ENCODE data around the gene DSG2.

DSG2 gene

DNA sequence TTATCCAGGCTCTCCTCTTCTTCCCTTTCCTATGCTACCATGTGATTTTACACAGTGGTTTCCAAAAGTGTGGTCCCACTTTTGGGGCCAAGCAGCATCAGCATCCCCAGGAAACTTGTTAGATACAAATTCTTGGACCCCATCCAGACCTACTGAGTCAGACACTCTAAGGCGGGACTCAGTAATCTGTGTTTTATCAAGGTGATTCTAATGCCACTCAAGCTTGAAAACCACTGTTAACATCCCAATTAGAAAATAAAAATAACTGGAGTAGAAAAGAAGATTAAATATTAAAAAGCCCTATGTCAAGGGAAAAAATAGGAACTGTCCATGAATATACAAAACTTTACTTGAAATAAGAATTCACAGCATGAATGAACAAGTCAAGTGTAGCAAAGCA is 10.8 kb downstream of the DSG2 start:
- H3K36me3 ChIP-seq = no peaks in the 10 kb centered on the region
- TF ChIP-seq Cebpa-rat (IDR thresholded peaks at IDR 0.05) = no peak
- no peak overlapping the region for H3K9ac ChIP-seq
- no peak overlapping the region for H3K4me2 ChIP-seq
- no peaks in the 10 kb centered on the region for H3K4me1 ChIP-seq
- no peaks in the 10 kb centered on the region for H4K20me1 ChIP-seq
- no peaks in the 10 kb centered on the region for H3K9me3 ChIP-seq (replicated peaks in 1 of 11)
- no peak overlapping the region for H3K27ac ChIP-seq
- H3K27me3 ChIP-seq = no peaks in the 10 kb centered on the region
- H3K4me3 ChIP-seq = no peak overlapping the region

DNA sequence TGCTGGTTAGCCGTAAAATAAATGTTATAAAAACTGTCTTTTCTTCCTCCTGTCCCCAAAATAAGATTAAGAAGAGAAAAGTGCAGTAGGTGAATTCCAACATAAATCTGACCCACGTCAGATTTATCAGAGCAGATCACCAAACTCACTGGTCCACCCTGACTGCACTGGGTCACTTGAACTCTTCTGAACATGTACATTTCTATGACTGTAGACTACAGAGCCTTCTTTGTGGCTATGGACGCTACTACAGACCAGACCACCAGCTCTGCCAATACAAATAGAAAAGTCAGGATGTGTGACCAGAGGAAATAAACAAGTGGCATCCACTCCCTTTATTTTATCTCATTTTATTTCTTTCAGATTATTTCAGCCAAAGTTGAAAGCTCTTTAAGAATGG is 11.6 kb downstream of the DSG2 start:
- Histone ChIP-seq H3K9ac (no peak overlapping the region), H3K9me3 (replicated peaks in 1 of 11) (no peaks in the 10 kb centered on the region), H3K4me3 (no peak overlapping the region), H3K36me3 (no peaks in the 10 kb centered on the region), H3K27me3 (no peaks in the 10 kb centered on the region), H3K4me1 (no peaks in the 10 kb centered on the region), H3K27ac (no peak overlapping the region), H4K20me1 (no peaks in the 10 kb centered on the region), H3K4me2 (no peak overlapping the region)
- TF ChIP-seq Cebpa-rat (IDR thresholded peaks at IDR 0.05) = no peak

DNA sequence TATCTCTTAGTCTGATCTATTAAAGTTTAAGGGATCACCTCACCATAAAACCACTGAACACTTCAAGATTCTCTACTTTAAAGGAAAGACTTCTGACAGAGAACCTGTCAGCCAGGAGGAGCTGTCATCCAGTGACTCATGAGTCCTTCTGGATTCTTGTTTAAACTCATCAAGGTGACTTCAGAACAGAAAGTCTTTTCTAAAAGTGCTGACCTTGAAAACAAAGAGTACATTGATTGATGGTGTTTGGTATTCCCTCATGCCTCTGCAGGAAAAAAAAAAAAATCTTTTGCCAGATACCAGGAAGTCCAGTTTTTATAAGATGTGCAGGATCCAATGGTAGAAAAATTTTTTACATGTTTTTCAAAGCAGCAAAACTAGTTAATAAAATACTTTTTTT is 12.3 kb downstream of the DSG2 start:
- no peaks in the 10 kb centered on the region for H3K4me1 ChIP-seq

DNA sequence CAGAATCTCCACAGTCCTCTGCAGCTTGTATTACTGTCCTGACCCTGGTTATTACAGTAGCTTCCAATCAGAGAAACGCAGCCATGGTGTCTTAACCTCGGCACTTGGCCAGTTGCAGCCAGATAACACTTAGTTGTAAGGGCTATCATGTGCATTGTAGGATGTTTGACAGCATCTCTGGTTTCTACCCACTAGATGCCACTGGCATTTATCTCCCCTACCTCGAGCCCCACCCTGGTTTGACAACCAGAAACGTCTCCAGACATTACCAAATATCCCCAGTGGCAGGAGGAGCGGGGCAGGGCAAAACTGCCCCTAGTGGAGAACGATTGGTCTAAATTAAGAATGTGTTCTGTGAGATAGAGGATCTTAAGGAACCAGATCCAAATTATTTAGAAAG is 13.1 kb downstream of the DSG2 start:
- Histone ChIP-seq H3K4me1 (no peaks in the 10 kb centered on the region), H3K4me2 (no peak overlapping the region), H3K4me3 (no peak overlapping the region), H3K9me3 (replicated peaks in 1 of 11) (no peaks in the 10 kb centered on the region), H3K27ac (no peak overlapping the region), H3K36me3 (no peaks in the 10 kb centered on the region), H3K9ac (no peak overlapping the region), H4K20me1 (no peaks in the 10 kb centered on the region), H3K27me3 (no peaks in the 10 kb centered on the region)
- no peak for TF ChIP-seq Cebpa-rat (IDR thresholded peaks at IDR 0.05)

More for the DNA sequence above, 12.3 kb downstream of the DSG2 start:
- no peak for TF ChIP-seq Cebpa-rat (IDR thresholded peaks at IDR 0.05)
- H3K9me3 ChIP-seq (replicated peaks in 1 of 11) = no peaks in the 10 kb centered on the region
- H3K9ac ChIP-seq = no peak overlapping the region
- no peaks in the 10 kb centered on the region for H4K20me1 ChIP-seq
- no peaks in the 10 kb centered on the region for H3K36me3 ChIP-seq
- no peaks in the 10 kb centered on the region for H3K27me3 ChIP-seq
- H3K4me2 ChIP-seq = no peak overlapping the region
- H3K27ac ChIP-seq = no peak overlapping the region
- H3K4me3 ChIP-seq = no peak overlapping the region

DNA sequence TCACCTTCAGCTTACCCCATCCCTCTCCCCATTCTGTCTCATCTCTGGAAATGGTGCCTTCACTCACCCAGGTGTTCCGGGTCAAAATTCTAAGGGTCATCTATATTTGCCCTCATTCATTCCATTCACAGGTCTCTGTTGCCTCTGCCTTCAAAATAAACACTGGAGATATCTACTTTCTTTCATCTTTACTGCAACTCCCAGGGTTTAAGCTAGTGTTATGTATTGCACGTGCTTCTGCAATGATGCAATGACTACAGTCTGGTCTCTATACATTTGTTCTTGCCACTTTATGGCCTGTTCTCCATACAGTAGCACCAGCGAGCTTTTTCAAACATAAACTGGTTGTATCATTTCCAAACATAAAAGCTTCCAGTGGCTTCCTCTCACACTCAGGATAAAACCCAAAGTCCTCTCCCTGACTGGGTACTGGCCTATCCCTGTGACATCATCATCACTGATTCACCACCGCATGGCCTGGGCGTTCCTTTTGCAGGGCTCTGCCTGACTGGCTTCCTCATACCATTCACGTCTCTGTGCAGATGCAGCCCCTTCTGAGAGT is 14.3 kb downstream of the DSG2 start:
- Histone ChIP-seq H3K27me3 (no peaks in the 10 kb centered on the region), H3K4me2 (no peak overlapping the region), H4K20me1 (no peaks in the 10 kb centered on the region), H3K36me3 (no peaks in the 10 kb centered on the region), H3K9ac (no peak overlapping the region), H3K4me3 (no peak overlapping the region), H3K4me1 (no peaks in the 10 kb centered on the region), H3K27ac (no peak overlapping the region), H3K9me3 (replicated peaks in 1 of 11) (no peaks in the 10 kb centered on the region)
- no peak for TF ChIP-seq Cebpa-rat (IDR thresholded peaks at IDR 0.05)

DNA sequence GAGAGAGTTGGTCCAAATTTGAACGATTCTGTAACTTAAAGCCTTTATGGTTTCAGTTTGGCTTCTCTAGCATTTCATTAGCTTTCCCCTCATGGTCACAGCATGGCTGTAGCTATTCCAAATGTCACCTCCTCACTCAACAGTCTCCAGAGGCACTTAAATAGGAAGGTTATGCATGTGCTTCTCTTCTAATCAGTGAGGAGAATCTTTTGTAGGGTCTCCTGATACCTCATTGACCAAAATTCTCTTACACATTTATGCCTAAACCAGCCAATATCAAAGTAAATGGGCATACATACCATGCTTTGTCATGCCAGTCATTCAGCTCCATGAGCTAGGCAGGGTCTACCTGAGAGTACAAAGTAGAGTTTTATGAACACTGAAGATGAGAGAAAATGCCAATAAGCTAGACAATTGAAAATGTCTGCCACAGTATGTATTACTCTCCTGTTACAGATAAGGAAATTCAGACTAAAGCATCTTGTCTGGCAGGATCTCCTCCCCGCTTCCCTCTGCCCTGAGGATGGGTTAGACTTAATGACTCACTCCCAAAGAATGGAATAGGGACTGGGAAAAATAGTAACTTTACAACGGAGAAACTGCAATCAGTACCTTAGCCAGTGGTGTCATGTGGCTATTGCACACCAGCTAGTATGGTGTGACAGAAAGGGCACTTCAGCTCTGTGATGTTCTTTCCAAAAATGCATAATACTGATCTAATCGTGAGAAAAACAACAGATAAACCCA is 15.4 kb downstream of the DSG2 start:
- Histone ChIP-seq H3K36me3 (no peaks in the 10 kb centered on the region), H3K4me1 (no peaks in the 10 kb centered on the region), H3K9ac (no peak overlapping the region), H3K9me3 (replicated peaks in 1 of 11) (no peaks in the 10 kb centered on the region), H4K20me1 (no peaks in the 10 kb centered on the region), H3K27ac (no peak overlapping the region), H3K27me3 (no peaks in the 10 kb centered on the region), H3K4me3 (no peak overlapping the region), H3K4me2 (no peak overlapping the region)
- no peak for TF ChIP-seq Cebpa-rat (IDR thresholded peaks at IDR 0.05)

DNA sequence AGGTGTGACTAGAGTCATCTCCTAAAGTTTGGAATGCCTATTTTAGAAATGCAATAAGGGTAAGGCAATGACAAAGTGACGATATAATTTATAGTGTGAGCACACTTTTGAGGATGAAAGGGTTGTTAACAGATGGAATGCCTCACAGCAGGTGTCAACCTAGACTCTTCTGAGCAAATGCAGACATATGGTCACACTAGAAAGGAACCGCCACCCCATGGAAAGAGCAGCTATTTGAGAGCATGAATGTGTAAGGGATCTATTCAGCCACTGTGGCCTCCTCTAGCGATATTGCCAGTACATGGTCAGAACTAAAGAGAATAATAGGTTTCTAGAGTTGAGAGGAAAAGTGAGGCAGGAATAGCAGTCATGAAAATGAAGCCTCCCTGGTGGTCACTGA is 18.5 kb downstream of the DSG2 start:
- H3K9me3 ChIP-seq (replicated peaks in 1 of 11) = no peaks in the 10 kb centered on the region
- no peak overlapping the region for H3K27ac ChIP-seq
- H3K4me3 ChIP-seq = no peak overlapping the region
- H3K27me3 ChIP-seq = no peaks in the 10 kb centered on the region
- no peak for TF ChIP-seq Cebpa-rat (IDR thresholded peaks at IDR 0.05)
- no peak overlapping the region for H3K4me2 ChIP-seq
- no peaks in the 10 kb centered on the region for H4K20me1 ChIP-seq
- H3K4me1 ChIP-seq = no peaks in the 10 kb centered on the region
- no peak overlapping the region for H3K9ac ChIP-seq
- no peaks in the 10 kb centered on the region for H3K36me3 ChIP-seq

DNA sequence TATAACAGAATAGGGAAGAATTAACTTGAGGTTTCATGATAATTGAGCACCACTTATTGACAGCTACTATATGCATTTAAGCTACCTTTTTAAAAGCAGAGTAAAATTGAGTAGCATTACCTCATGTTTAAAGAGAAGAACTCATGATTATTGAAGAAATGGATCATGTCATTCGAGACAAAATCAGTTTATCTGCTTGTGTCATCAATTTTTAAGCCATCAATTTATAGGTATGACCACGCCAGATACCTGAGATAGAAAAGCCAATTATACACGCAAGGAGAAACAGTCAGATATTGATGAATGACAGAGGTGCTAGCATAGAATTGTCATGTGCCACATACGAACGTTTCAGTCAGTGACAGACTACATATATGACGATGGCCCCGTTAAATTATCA is 28.4 kb downstream of the DSG2 start:
- no peak overlapping the region for H3K27ac ChIP-seq
- no peak overlapping the region for H3K4me3 ChIP-seq
- no peaks in the 10 kb centered on the region for H3K9me3 ChIP-seq (replicated peaks in 1 of 11)
- no peak overlapping the region for H3K4me2 ChIP-seq
- H3K27me3 ChIP-seq = no peaks in the 10 kb centered on the region
- H3K36me3 ChIP-seq = no peaks in the 10 kb centered on the region; a peak in 1 of 22 replicates
- no peak for TF ChIP-seq Cebpa-rat (IDR thresholded peaks at IDR 0.05)
- H3K4me1 ChIP-seq = no peaks in the 10 kb centered on the region
- no peak overlapping the region for H3K9ac ChIP-seq
- H4K20me1 ChIP-seq = no peaks in the 10 kb centered on the region

DNA sequence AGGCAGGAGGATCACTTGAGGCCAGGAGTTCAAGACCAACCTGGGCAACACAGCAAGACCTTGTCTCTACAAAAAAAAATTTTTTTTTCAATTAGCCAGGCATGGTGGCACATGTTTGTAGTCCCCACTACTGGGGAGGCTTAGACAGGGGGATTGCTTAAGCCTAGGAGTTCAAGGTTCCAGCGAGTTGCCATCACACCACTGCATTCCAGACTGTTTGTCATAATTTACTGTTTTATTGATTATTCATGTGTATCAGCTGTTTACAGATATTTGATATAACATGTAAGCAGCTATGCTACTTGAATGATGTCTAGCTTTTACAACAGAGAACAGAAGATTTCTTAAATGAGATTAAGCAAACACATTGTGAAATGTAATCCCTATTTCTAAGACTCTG is 35.3 kb downstream of the DSG2 start:
- Histone ChIP-seq H3K9me3 (replicated peaks in 1 of 11) (no peaks in the 10 kb centered on the region), H3K27ac (no peak overlapping the region), H3K4me2 (no peak overlapping the region), H4K20me1 (no peaks in the 10 kb centered on the region), H3K36me3 (no peaks in the 10 kb centered on the region), H3K9ac (no peak overlapping the region), H3K27me3 (no peaks in the 10 kb centered on the region), H3K4me1 (no peaks in the 10 kb centered on the region), H3K4me3 (no peak overlapping the region)
- TF ChIP-seq Cebpa-rat (IDR thresholded peaks at IDR 0.05) = no peak

DNA sequence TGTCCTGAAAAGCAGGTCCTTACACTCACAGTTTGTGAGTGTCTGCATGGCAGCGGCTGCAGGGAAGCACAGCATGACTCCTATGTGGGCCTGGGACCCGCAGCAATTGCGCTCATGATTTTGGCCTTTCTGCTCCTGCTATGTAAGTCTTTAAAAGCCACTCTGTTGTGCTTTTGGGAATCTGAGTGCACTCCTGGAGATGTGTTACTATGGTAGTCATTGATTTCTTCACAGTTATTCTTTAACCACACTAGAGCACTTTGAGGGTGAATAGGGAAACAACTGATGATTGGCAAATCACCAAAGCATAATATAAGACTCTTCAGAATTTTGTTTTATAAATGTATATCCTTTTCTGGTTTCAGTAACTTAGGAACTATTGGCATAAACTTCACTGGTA is 40.9 kb downstream of the DSG2 start:
- H3K9ac ChIP-seq = no peak overlapping the region
- no peak overlapping the region for H3K4me2 ChIP-seq
- H3K9me3 ChIP-seq (replicated peaks in 1 of 11) = no peaks in the 10 kb centered on the region
- no peak for TF ChIP-seq Cebpa-rat (IDR thresholded peaks at IDR 0.05)
- no peaks in the 10 kb centered on the region for H4K20me1 ChIP-seq
- H3K36me3 ChIP-seq = peaks cover 0 to 8% (median 0%) of the 10 kb centered on the region in 11 experiments; a peak in 3 of 22 replicates
- H3K27ac ChIP-seq = no peak overlapping the region
- no peak overlapping the region for H3K4me3 ChIP-seq
- no peaks in the 10 kb centered on the region for H3K27me3 ChIP-seq
- peaks cover 0 to 8% (median 0%) of the 10 kb centered on the region in 10 experiments; a peak in 3 of 20 replicates for H3K4me1 ChIP-seq

Measured in BLaER1 treated with 17β-estradiol and CSF1 and Interleukin-3, amounts not matched to agents 10 nM and 100 nM (cell line).